ENCODE measurements around the gene HNRNPK.

HNRNPK gene

DNA sequence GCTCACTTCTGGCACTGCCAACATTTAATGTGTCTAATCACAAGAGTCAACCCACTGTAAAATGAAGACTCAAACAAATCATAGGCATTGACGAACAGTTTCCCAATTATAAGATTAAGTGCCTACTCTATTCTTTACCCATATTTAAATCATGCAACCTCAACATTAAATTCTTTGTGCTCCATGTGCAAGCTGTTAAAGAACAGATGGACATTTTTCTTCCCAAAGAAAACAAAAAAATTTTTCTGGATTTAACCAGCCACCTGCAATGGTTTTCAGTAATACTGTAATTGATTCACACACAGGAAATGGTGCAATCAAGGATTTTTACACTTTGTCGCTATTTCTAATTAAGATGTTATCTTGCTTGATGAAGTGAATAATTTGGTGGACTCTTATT is 3.6 kb downstream of the HNRNPK start:
- 96% methylated on average over 2 of the region's 2 CpGs for WGBS
- H3K36me3 ChIP-seq (ENCODE audit: insufficient read depth, low read length), result peaks cover 78% of the 10 kb centered on the region
- H3K27me3 ChIP-seq (ENCODE audit: insufficient read depth, low read length), result no peaks in the 10 kb centered on the region
- peaks cover 13% of the 10 kb centered on the region; the same call in 1 of the 2 replicates for H3K4me1 ChIP-seq (ENCODE audit: insufficient read depth, low read length)
- H3K27ac ChIP-seq (ENCODE audit: low read depth, low read length), result no peak overlapping the region
- H3K9ac ChIP-seq (ENCODE audit: low read depth, low read length), result no peak overlapping the region
- no peaks in the 10 kb centered on the region for H3K9me3 ChIP-seq (ENCODE audit: insufficient read depth, low read depth, low read length)
- peak overlapping the region; percentile 97; the same call in 1 of the 2 replicates for H3K4me3 ChIP-seq (ENCODE audit: low read length)

DNA sequence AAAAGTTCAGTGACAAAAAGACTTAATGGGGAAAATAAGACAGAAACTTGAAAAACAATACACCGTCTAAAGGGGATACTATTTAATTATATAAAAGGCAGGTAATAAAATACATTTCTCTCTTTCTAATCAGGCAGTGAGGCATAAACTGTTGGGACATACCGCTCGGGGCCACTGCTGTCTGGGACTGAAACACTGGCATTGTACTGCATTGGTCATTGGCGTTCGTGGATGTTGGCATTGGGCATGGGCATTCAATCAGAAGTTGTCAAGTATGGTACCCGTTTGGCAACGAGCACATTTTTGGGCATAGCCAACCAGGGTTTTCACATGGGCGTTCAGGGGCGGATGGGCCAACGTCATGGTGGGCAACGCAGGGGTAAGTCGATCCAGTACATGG is 4.7 kb downstream of the HNRNPK start:
- H3K36me3 ChIP-seq (ENCODE audit: insufficient read depth, low read length), result peaks cover 89% of the 10 kb centered on the region
- H3K27me3 ChIP-seq (ENCODE audit: insufficient read depth, low read length), result no peaks in the 10 kb centered on the region
- no peak overlapping the region for H3K27ac ChIP-seq (ENCODE audit: low read depth, low read length)
- H3K9me3 ChIP-seq (ENCODE audit: insufficient read depth, low read depth, low read length), result no peaks in the 10 kb centered on the region
- no peak overlapping the region for H3K4me3 ChIP-seq (ENCODE audit: low read length)
- WGBS, result 95% methylated on average over 11 of the region's 12 CpGs
- H3K9ac ChIP-seq (ENCODE audit: low read depth, low read length), result no peak overlapping the region
- H3K4me1 ChIP-seq (ENCODE audit: insufficient read depth, low read length), result peaks cover 13% of the 10 kb centered on the region; the same call in 1 of the 2 replicates

DNA sequence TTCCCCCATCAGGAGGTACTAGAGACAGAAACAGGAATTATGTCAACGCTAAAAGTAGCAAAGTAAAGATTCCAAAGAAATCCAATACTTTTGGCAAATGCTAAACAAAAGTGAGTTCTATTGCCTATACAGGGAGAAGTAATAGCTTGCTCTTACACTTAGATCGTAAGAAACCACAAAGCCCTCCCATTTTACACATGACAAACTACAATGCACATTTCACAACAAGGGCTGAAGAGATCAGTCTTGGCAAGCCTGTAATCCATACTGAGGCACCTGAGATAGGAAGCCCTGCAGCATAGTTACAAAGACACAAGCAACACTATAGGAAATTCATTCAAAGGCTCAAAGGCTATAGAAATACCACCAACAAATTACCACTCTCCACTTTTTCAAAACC is 7.7 kb downstream of the HNRNPK start:
- Histone ChIP-seq H3K4me1 (ENCODE audit: insufficient read depth, low read length) (peaks cover 6% of the 10 kb centered on the region; the same call in 1 of the 2 replicates), H3K9me3 (ENCODE audit: insufficient read depth, low read depth, low read length) (no peaks in the 10 kb centered on the region), H3K27ac (ENCODE audit: low read depth, low read length) (no peak overlapping the region), H3K9ac (ENCODE audit: low read depth, low read length) (no peak overlapping the region), H3K4me3 (ENCODE audit: low read length) (no peak overlapping the region), H3K27me3 (ENCODE audit: insufficient read depth, low read length) (no peaks in the 10 kb centered on the region), H3K36me3 (ENCODE audit: insufficient read depth, low read length) (peaks cover 100% of the 10 kb centered on the region)
- WGBS, result 98% methylated on average over 2 of the region's 2 CpGs

DNA sequence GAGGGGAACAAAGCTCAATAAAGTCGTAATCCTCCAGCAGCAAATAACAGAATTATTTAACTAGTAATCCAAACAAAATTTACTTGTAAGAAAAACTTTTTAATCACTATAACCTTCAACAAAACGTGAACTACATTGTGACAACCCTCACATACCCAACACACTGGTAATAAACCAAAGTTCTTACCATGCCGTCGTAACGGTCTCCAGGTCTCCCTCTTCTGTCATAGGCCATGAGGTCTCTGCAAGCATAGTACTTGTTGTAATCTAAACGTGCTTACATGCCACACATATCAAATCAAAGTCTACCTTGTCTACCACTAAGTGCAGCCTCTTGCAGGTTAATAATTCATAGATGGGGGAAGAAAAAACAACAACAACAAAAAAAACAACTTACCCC is 8.5 kb downstream of the HNRNPK start:
- no peak overlapping the region for H3K27ac ChIP-seq (ENCODE audit: low read depth, low read length)
- no peaks in the 10 kb centered on the region; the same call in 1 of the 2 replicates for H3K4me1 ChIP-seq (ENCODE audit: insufficient read depth, low read length)
- H3K27me3 ChIP-seq (ENCODE audit: insufficient read depth, low read length), result no peaks in the 10 kb centered on the region
- H3K4me3 ChIP-seq (ENCODE audit: low read length), result no peak overlapping the region
- 98% methylated on average over 6 of the region's 6 CpGs for WGBS
- no peaks in the 10 kb centered on the region for H3K9me3 ChIP-seq (ENCODE audit: insufficient read depth, low read depth, low read length)
- peaks cover 100% of the 10 kb centered on the region for H3K36me3 ChIP-seq (ENCODE audit: insufficient read depth, low read length)
- no peak overlapping the region for H3K9ac ChIP-seq (ENCODE audit: low read depth, low read length)

DNA sequence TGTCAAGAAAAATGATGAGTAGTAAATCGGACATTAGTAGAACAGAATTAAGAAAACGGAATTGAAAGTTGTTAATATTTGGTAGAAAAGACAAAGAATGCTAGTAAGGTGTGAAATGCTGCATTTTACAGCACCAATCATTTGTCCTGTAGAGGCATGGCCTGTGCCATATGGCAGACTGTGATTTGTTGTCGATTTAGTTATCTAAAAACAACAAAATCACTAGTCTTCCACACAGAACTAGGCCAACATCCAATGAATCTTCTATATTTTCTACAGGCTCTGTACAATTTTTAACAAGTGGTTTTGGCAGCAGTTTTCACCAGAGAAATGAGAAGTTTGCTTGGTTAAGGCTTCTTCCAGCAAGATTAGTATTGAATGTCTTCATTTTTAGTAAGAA is 10.4 kb downstream of the HNRNPK start:
- Histone ChIP-seq H3K27ac (ENCODE audit: low read depth, low read length) (no peak overlapping the region), H3K4me1 (ENCODE audit: insufficient read depth, low read length) (no peaks in the 10 kb centered on the region), H3K4me3 (ENCODE audit: low read length) (no peak overlapping the region), H3K36me3 (ENCODE audit: insufficient read depth, low read length) (peaks cover 87% of the 10 kb centered on the region), H3K27me3 (ENCODE audit: insufficient read depth, low read length) (no peaks in the 10 kb centered on the region), H3K9me3 (ENCODE audit: insufficient read depth, low read depth, low read length) (no peaks in the 10 kb centered on the region), H3K9ac (ENCODE audit: low read depth, low read length) (no peak overlapping the region)
- 98% methylated on average over 3 of the region's 3 CpGs for WGBS

DNA sequence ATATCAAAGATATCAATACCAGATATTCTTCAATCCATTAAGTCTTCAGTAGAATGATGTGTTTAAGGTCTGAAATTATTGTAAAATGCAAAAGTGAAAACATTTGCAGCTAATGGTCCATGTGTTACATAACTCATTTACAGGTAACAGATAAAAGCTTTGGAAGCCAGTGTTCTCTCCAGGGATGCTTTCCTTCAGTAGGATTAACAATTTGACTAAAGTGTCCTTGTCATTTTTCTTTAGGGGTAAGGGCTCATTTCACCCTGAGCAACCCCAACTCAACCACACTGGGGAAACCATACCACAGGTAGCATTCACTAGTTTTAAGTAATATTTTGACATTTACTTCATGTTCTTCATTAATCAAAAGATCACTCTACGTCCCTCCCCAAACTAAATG is 12.9 kb downstream of the HNRNPK start:
- no peaks in the 10 kb centered on the region for H3K9me3 ChIP-seq (ENCODE audit: insufficient read depth, low read depth, low read length)
- peaks cover 62% of the 10 kb centered on the region for H3K36me3 ChIP-seq (ENCODE audit: insufficient read depth, low read length)
- no peak overlapping the region for H3K27ac ChIP-seq (ENCODE audit: low read depth, low read length)
- no peak overlapping the region for H3K4me3 ChIP-seq (ENCODE audit: low read length)
- H3K4me1 ChIP-seq (ENCODE audit: insufficient read depth, low read length), result no peaks in the 10 kb centered on the region
- 95% methylated on average over 1 of the region's 1 CpG for WGBS
- H3K27me3 ChIP-seq (ENCODE audit: insufficient read depth, low read length), result no peaks in the 10 kb centered on the region
- H3K9ac ChIP-seq (ENCODE audit: low read depth, low read length), result no peak overlapping the region

DNA sequence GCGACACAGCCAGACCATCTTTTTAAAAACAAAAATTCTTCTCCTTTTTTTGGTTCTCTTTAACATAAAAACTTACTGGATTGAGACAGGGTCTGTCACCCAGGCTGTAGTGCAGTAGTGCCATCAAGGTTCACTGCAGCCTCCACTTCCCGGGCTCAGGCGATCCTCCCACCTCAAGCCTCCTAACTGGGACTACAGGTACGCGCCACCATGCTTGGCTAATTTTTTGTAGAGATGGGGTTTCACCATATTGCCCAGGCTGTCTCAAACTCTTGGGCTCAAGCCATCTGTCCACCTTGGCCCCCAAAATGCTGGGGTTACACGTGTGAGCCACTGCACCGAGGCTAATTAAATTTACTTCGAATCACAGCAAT is 13.8 kb downstream of the HNRNPK start:
- Histone ChIP-seq H3K9me3 (ENCODE audit: insufficient read depth, low read depth, low read length) (no peaks in the 10 kb centered on the region), H3K36me3 (ENCODE audit: insufficient read depth, low read length) (peaks cover 53% of the 10 kb centered on the region), H3K27ac (ENCODE audit: low read depth, low read length) (peak overlapping the region; percentile 23; the same call in 1 of the 2 replicates), H3K4me1 (ENCODE audit: insufficient read depth, low read length) (no peaks in the 10 kb centered on the region), H3K9ac (ENCODE audit: low read depth, low read length) (no peak overlapping the region), H3K27me3 (ENCODE audit: insufficient read depth, low read length) (no peaks in the 10 kb centered on the region), H3K4me3 (ENCODE audit: low read length) (no peak overlapping the region)
- WGBS, result 96% methylated on average over 8 of the region's 8 CpGs

DNA sequence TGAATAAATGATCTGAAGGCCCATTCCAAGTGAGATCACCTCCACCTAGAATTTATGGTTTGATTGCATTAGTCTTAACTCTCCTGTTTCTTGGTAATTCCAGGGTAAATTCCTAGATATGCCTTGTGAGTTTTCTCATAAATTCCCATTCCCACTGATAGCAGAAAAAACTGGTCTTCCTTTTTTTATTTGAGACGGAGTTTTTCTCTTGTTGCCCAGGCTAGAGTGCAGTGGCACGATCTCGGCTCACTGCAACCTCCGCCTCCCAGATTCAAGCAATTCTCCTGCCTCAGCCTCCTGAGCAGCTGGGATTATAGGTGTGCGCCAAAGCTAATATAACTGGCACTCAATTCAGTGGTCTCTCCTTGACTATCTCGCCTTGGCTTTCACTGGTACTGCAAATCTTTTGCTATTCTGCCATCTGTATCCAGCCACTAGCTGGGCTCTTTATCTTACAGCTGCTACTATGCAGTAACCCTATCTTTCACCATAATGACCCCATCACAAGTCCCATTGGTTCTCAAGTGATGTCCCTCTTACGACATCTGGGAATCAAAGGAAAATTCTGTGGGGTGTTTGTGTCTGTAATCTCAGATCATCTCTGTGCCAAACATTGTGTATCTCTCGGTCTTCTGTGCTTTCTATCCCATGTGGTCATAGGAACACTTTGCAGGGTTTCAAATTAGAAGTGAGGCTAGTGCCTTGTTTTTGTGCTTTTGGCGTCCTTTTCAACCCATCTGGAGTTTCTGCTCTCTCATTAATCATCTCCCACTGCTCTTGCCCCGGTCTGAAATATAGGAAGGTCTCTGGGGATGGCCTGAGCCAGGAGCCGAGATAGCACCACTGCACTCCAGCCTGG is 14.4 kb downstream of the HNRNPK start:
- Histone ChIP-seq H3K4me1 (ENCODE audit: insufficient read depth, low read length) (no peaks in the 10 kb centered on the region), H3K9me3 (ENCODE audit: insufficient read depth, low read depth, low read length) (no peaks in the 10 kb centered on the region), H3K9ac (ENCODE audit: low read depth, low read length) (no peak overlapping the region), H3K36me3 (ENCODE audit: insufficient read depth, low read length) (peaks cover 47% of the 10 kb centered on the region), H3K4me3 (ENCODE audit: low read length) (no peak overlapping the region), H3K27ac (ENCODE audit: low read depth, low read length) (peak overlapping the region; percentile 20; the same call in 1 of the 2 replicates), H3K27me3 (ENCODE audit: insufficient read depth, low read length) (no peaks in the 10 kb centered on the region)
- 91% methylated on average over 11 of the region's 11 CpGs for WGBS

DNA sequence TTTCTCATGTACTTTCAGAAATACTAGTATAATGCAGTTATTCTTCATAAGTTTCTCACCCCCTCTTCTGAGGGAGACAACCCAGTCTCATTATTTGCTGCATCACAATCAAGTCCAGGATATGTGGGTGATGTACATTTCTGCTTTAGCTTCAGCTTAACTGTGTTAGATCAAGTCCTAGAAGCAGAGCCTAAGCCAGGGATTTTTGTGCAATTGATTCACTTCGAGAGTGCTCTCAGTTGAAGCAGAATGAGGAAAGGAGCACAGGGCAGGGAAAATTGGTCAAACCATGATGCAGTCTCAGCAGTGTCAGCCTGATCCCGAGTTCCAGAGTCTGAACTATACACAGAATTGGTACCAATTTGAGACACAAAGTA is 15.1 kb downstream of the HNRNPK start:
- Histone ChIP-seq H3K9ac (ENCODE audit: low read depth, low read length) (no peak overlapping the region), H3K27me3 (ENCODE audit: insufficient read depth, low read length) (no peaks in the 10 kb centered on the region), H3K4me1 (ENCODE audit: insufficient read depth, low read length) (no peaks in the 10 kb centered on the region), H3K4me3 (ENCODE audit: low read length) (no peak overlapping the region), H3K27ac (ENCODE audit: low read depth, low read length) (0 out of 2 replicates have a peak overlapping the region, but pooled peaks have one; percentile 20), H3K36me3 (ENCODE audit: insufficient read depth, low read length) (peaks cover 40% of the 10 kb centered on the region), H3K9me3 (ENCODE audit: insufficient read depth, low read depth, low read length) (no peaks in the 10 kb centered on the region)
- 84% methylated on average over 2 of the region's 2 CpGs for WGBS

DNA sequence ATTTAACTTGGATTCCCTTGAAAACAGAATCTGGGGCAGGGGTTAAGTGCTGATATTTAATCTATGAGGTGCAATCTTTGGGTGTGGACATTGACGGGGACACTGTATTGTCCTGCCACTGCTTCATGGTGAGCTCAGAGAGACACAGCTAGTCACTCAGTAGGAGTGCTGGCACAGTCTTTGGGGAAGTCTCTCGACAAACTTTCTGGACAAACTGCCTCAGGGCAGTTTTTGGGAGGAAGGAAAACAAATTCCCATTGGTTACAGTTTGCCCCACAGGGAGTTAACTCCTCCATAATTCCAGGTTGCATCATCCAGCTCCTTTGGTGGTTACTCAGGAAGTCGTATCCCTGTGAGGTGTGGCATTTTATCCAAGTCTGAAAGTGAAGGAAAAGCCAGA is 17.9 kb downstream of the HNRNPK start:
- no peaks in the 10 kb centered on the region for H3K9me3 ChIP-seq (ENCODE audit: insufficient read depth, low read depth, low read length)
- H3K36me3 ChIP-seq (ENCODE audit: insufficient read depth, low read length), result peaks cover 12% of the 10 kb centered on the region
- H3K27me3 ChIP-seq (ENCODE audit: insufficient read depth, low read length), result no peaks in the 10 kb centered on the region
- 74% methylated on average over 3 of the region's 3 CpGs for WGBS
- H3K4me3 ChIP-seq (ENCODE audit: low read length), result no peak overlapping the region
- no peak overlapping the region for H3K9ac ChIP-seq (ENCODE audit: low read depth, low read length)
- peaks cover under 1% of the 10 kb centered on the region; the same call in 1 of the 2 replicates for H3K4me1 ChIP-seq (ENCODE audit: insufficient read depth, low read length)
- H3K27ac ChIP-seq (ENCODE audit: low read depth, low read length), result no peak overlapping the region

DNA sequence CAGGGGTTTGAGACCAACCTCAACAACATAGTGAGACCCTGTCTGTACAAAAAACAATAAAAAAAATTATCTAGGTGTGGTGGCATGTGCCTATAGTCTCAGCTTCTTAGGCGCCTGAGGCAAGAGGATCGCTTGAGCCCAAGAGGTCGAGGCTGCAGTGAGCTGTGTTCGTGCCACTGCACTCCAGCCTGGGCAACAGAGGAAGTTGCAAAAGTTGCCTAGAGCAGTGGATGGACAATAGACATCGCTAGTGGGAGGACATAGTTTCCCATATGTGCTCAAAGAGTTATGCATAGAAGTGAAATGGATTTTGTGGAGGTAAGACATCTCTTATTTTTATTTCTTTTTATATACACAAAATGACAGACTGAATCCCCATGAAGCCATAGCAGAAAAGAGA is 19.0 kb downstream of the HNRNPK start:
- 91% methylated on average over 5 of the region's 5 CpGs for WGBS
- H3K4me1 ChIP-seq (ENCODE audit: insufficient read depth, low read length), result peaks cover 3% of the 10 kb centered on the region; the same call in 1 of the 2 replicates
- no peak overlapping the region for H3K4me3 ChIP-seq (ENCODE audit: low read length)
- no peaks in the 10 kb centered on the region for H3K9me3 ChIP-seq (ENCODE audit: insufficient read depth, low read depth, low read length)
- no peaks in the 10 kb centered on the region for H3K27me3 ChIP-seq (ENCODE audit: insufficient read depth, low read length)
- H3K9ac ChIP-seq (ENCODE audit: low read depth, low read length), result no peak overlapping the region
- H3K36me3 ChIP-seq (ENCODE audit: insufficient read depth, low read length), result 0 out of 2 replicates have a peak, but pooled peaks cover under 1% of the 10 kb centered on the region
- no peak overlapping the region for H3K27ac ChIP-seq (ENCODE audit: low read depth, low read length)
